ENCODE data around the gene FBLN1. TPM values are rescaled to one million over a fixed set of nuclear protein-coding genes. Genes with fewer than 3 reads are reported as not detected.

FBLN1 gene
- total and polyA plus RNA-seq, 2 donors: 700 to 1,381 TPM

DNA sequence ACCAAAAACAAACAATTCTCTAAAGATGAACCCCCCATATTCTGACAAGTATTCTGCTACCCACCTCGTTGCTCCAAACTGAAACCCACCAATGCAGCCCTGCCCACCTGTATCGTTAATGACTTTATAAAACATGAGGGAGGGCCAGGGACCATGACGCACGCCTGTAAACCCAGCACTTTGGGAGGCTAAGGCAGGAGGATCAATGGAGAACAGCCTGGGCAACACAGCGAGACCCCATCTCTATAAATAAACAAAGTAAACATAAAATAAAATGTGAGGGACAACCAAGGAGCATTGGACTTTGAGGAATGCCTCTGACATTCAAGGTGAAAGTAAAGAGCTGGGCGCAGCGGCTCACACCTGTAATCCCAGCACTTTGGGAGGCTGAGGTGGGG, 129.2 kb downstream of the FBLN1 start:
- Histone ChIP-seq H3K4me3 (ENCODE audit: low read depth, low read length) (no peak overlapping the region), H3K36me3 (ENCODE audit: insufficient read depth) (no peaks in the 10 kb centered on the region), H3K27ac (ENCODE audit: low read depth) (no peak overlapping the region), H3K4me1 (ENCODE audit: insufficient read depth) (no peaks in the 10 kb centered on the region)
- DNase-seq (ENCODE audit: extremely low spot score): no peak
- WGBS: 86% methylated on average over 7 of the region's 7 CpGs

DNA sequence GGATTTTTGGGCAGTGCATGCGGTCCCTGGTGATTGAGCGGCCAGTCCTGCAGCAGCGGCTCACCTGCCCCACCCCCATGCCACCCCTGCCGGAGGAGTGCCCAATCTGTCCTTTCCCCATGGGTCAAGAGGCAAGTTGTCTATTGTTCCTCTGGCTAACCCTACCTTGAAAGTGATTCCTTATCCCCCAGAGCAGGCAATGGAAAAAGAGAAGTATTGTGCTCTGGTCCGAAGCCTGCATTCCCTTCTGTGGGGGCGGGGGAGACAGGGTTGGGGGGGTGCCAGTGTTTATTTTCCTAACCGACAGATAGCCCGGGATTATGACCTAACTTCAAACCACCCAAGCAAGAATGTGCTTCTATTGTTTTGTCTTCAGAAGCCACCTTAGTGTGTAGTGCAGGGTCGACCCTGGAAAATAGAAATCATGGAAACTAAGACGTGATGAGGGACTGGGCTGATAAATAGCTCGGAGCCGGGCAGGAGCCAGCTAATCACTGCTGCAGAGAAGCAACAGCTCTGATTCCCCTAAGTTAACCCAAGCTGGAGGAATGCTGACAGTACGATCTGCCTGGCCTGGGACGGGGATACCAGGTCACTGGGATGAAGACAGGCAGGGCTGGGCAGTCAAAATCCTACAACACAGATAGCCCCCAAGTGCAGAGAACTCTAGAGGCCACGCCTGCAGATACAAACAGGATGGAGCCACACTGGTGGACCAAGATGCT, 130.3 kb downstream of the FBLN1 start:
- H3K36me3 ChIP-seq (ENCODE audit: insufficient read depth): no peaks in the 10 kb centered on the region
- DNase-seq (ENCODE audit: extremely low spot score): no peak
- H3K4me3 ChIP-seq (ENCODE audit: low read depth, low read length): no peak overlapping the region
- 14% methylated on average over 15 of the region's 15 CpGs for WGBS
- H3K4me1 ChIP-seq (ENCODE audit: insufficient read depth): no peaks in the 10 kb centered on the region
- no peak overlapping the region for H3K27ac ChIP-seq (ENCODE audit: low read depth)

DNA sequence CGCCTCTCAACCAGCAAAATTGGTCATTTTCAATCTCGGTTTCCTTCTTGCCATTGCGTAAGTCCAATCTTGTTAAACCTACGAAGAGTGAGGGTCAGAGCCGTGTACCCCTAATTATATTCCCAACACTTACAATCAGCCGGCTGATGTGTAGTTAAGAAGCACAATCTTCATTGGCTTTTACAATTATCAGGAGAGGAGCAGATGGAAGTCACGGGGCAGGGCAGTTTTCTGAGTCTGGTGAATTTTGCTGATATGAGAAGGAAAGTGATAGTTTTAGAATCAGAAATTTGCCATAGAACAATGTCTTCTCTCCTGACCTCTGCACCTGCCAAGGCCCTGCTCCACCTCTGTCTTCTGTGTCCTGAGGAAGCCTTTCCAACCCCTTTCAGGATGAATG, 134.0 kb downstream of the FBLN1 start:
- no peaks in the 10 kb centered on the region for H3K36me3 ChIP-seq (ENCODE audit: insufficient read depth)
- H3K4me3 ChIP-seq (ENCODE audit: low read depth, low read length): no peak overlapping the region
- no peaks in the 10 kb centered on the region for H3K4me1 ChIP-seq (ENCODE audit: insufficient read depth)
- 86% methylated on average over 7 of the region's 7 CpGs for WGBS
- H3K27ac ChIP-seq (ENCODE audit: low read depth): no peak overlapping the region
- DNase-seq (ENCODE audit: extremely low spot score): no peak

DNA sequence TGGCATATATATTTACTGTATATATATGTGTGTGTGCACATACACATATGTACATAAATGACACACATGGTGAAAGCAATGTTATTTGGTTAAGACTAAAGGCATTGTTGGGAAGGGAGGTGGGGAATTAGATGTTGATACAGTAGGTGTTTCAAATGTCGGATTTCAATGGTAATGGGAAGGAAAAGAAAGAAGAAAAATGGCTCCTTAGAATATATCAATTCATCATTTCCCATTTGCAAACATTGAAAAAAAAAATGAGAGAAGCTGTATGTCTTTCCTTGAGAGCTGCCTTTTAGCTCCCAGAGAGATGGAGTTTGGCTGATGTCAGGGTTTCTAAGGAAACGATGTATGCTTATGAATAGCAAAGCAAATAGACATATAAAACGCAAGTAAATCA, 135.5 kb downstream of the FBLN1 start:
- DNase-seq (ENCODE audit: extremely low spot score): no peak
- Histone ChIP-seq H3K4me3 (ENCODE audit: low read depth, low read length) (no peak overlapping the region), H3K27ac (ENCODE audit: low read depth) (no peak overlapping the region), H3K4me1 (ENCODE audit: insufficient read depth) (no peaks in the 10 kb centered on the region), H3K36me3 (ENCODE audit: insufficient read depth) (no peaks in the 10 kb centered on the region)
- WGBS: 82% methylated on average over 3 of the region's 3 CpGs

DNA sequence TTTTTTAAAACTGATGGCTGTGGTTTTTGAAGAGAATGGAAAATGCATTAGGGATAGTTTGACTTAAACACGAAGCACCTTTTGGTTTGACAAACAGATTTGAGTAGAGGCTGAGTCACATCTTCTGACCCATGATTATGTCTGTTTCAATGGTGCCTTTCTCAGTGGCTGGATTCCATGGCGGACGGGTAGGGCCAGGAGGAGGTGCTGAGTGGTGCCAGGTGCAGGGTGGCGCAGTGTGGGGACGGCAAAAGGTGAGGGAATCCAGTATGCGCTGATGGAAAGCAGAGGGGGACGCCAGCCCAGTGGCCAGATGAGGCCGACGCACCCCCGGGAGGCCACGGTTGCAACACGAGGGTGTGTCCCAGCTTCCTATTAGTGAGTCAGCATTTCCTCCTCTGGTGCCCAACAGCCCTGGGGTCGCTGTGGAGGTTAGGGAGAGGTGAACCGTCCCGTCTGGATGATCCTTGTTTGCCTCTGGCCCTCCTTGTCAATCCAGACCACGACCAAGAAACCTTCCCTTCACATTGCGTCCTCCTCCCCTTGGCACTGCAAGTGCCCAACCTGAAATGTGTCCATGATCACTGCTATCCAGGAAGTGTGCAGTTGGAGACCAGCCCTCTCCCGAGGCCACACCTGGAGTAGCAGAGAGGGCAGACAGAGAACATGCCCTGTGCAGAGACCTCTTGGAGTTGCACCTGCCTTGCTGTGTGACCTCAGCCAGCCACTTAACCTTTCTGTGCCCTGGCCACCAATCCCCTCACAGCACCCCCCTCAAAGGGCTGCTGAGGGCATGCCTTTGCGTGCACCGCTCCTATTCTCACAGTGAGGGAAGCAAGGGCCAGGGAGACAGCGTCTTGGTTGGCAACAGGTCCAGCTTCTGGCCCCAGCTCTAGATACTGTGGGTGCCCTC, 136.4 kb downstream of the FBLN1 start:
- no peak for DNase-seq (ENCODE audit: extremely low spot score)

DNA sequence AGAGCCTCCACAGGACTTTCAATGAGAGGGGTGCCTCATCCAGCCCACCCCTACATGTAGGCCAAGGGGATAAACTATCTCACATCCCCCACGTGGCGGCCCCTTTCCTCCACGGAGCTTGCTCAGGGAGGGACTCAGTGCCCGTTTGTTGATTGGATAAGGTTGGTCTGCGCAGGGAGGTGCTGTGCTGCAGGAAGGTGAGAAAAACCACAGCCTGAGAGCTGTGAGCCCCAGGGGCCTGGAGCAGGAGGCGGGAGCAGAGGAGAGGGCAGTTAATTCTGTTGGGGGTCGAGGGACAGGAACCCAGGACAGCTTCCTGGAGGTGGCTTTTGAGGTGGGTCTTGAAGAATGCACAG, 137.0 kb downstream of the FBLN1 start:
- Histone ChIP-seq H3K27ac (ENCODE audit: low read depth) (no peak overlapping the region), H3K4me3 (ENCODE audit: low read depth, low read length) (no peak overlapping the region), H3K4me1 (ENCODE audit: insufficient read depth) (no peaks in the 10 kb centered on the region), H3K36me3 (ENCODE audit: insufficient read depth) (no peaks in the 10 kb centered on the region)
- DNase-seq (ENCODE audit: extremely low spot score): no peak
- 46% methylated on average over 7 of the region's 7 CpGs for WGBS

More for the DNA sequence above, 136.4 kb downstream of the FBLN1 start:
- no peaks in the 10 kb centered on the region for H3K4me1 ChIP-seq (ENCODE audit: insufficient read depth)
- 48% methylated on average over 21 of the region's 21 CpGs for WGBS
- H3K4me3 ChIP-seq (ENCODE audit: low read depth, low read length): no peak overlapping the region
- no peaks in the 10 kb centered on the region for H3K36me3 ChIP-seq (ENCODE audit: insufficient read depth)
- peak overlapping the region; percentile 59 for H3K27ac ChIP-seq (ENCODE audit: low read depth)

DNA sequence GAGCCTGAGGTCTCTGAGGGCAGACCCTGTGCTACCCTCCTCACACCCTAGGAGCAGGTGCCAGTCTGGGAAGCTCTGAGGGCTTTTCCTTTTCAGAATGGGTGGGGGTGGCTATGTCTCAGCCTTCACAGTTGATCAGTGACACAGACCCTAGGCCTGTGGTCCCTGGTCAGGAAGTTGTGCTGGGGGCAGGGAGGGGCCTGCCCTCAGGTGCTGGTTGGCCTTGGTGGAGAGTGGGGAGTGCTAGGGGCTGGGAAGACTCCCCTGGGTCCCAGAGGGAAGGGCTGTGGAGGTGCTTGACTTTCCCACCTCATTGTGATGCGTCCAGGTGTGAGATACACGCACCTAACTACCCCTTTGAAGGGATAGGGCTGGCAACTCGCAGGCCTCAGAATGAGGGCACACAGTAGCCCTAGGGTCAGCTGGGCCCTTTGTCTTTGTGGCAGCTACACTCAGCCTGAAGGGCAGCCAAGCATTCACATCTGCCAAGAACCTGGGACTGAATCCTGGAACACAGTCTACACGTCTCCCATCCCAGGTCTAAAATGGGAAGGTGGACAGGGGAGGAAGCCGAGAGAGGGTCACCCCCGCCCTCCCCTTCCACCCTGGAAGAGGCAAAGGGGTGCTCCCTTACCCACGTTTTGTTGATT, 137.7 kb downstream of the FBLN1 start:
- no peak for DNase-seq (ENCODE audit: extremely low spot score)

DNA sequence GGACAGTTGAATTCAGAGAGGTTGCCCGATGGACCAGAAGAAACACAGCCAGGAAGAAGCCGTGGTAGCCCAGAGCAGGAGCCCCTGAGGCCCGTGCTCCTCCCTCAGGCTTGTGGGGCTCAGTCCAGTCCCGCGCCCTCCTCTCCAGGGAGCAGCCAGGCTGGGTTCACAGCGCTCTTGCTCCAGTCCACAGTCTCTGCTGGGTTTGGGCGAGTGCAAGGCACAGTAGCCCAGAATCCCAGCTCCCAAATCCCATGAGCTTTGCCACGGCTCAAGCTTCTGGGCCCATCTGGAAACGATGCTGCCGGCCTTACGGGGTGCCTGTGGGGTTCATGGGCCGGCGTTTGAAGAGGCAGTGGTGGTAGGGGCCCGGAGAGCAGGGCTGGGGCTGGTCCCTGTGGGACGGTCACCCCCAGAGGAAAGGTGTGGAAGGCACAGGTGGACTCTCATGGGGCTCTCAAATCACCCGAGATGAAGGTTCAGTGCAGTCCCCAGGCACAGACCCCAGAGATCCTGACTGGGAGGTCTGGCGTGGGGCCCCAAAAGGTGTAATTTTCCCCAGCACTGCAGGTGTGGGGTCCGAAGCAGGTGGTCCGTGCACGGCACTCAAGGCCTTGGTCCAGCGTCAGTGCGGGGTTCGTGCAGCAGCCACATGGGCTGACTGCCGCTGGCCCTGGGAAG, 138.4 kb downstream of the FBLN1 start:
- 89% methylated on average over 24 of the region's 24 CpGs for WGBS
- no peak overlapping the region for H3K4me3 ChIP-seq (ENCODE audit: low read depth, low read length)
- H3K4me1 ChIP-seq (ENCODE audit: insufficient read depth): no peaks in the 10 kb centered on the region
- DNase-seq (ENCODE audit: extremely low spot score): no peak
- no peak overlapping the region for H3K27ac ChIP-seq (ENCODE audit: low read depth)
- no peaks in the 10 kb centered on the region for H3K36me3 ChIP-seq (ENCODE audit: insufficient read depth)

More for the DNA sequence above, 137.7 kb downstream of the FBLN1 start:
- no peaks in the 10 kb centered on the region for H3K36me3 ChIP-seq (ENCODE audit: insufficient read depth)
- no peak overlapping the region for H3K4me3 ChIP-seq (ENCODE audit: low read depth, low read length)
- 70% methylated on average over 7 of the region's 7 CpGs for WGBS
- H3K27ac ChIP-seq (ENCODE audit: low read depth): no peak overlapping the region
- H3K4me1 ChIP-seq (ENCODE audit: insufficient read depth): no peaks in the 10 kb centered on the region

DNA sequence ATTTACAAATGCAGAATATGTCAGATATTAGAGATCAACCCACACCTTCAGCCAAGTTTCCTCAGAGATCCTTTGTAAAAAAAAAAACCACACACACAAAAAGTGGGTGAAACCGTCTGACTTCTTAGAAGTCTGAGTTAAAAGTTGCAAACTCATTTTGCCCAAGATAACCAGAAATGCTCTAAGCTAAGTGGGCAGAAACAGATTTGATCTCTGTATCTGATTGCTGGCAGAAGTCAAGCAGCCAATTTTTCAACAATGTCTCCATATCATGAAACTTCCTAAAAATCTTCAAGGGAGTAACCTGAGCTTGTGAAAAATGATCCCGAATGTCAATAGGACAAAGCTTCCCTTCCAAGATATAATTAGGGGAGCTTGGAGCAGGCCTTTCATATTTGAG, 140.3 kb downstream of the FBLN1 start:
- H3K4me3 ChIP-seq (ENCODE audit: low read depth, low read length): no peak overlapping the region
- no peak for DNase-seq (ENCODE audit: extremely low spot score)

DNA sequence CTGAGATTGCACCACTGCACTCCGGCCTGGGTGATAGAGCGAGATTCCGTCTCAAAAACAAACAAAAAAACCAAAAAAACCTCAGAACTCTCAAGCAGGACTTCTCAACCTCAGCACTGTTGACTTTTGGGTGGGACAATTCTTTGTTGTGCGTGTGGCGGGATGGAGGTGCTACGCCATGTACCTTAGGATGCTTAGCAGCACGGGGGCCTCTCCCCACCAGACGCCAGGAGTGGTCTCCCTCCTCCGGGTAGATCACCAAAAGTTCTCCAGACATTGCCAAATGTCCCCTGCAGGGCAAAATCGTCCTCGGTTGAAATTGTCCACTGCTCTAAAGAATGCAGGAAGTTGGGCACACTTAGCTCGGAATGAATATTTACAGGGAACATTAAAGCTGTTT, 142.0 kb downstream of the FBLN1 start:
- Histone ChIP-seq H3K36me3 (ENCODE audit: insufficient read depth) (no peaks in the 10 kb centered on the region), H3K4me1 (ENCODE audit: insufficient read depth) (no peaks in the 10 kb centered on the region), H3K4me3 (ENCODE audit: low read depth, low read length) (no peak overlapping the region), H3K27ac (ENCODE audit: low read depth) (no peak overlapping the region)
- DNase-seq (ENCODE audit: extremely low spot score): no peak
- WGBS: 78% methylated on average over 12 of the region's 12 CpGs

More for the DNA sequence above, 140.3 kb downstream of the FBLN1 start:
- Histone ChIP-seq H3K36me3 (ENCODE audit: insufficient read depth) (no peaks in the 10 kb centered on the region), H3K27ac (ENCODE audit: low read depth) (no peak overlapping the region), H3K4me1 (ENCODE audit: insufficient read depth) (no peaks in the 10 kb centered on the region)
- 28% methylated on average over 2 of the region's 2 CpGs for WGBS

DNA sequence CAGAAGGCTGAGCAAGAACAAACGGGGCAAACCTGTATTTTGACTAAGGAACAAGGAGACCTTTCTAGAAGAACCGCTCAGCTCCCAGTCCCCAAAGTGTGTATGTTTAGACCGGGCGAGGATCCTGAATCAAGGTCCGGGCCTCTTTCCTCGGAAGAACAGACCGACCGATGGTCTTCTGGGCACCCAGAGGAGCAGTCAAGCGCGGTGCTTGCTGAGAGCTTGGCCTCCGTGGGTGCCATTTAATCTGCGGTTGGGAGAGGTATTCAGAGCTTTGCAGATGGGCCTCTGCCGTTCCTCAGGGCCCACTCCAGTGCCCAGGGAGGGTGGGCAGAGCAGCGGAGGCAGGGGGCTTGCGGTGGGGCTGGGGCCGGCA, 142.5 kb downstream of the FBLN1 start:
- no peak for DNase-seq (ENCODE audit: extremely low spot score)
- Histone ChIP-seq H3K4me1 (ENCODE audit: insufficient read depth) (no peaks in the 10 kb centered on the region), H3K4me3 (ENCODE audit: low read depth, low read length) (no peak overlapping the region), H3K36me3 (ENCODE audit: insufficient read depth) (no peaks in the 10 kb centered on the region), H3K27ac (ENCODE audit: low read depth) (no peak overlapping the region)
- WGBS: 34% methylated on average over 16 of the region's 16 CpGs

DNA sequence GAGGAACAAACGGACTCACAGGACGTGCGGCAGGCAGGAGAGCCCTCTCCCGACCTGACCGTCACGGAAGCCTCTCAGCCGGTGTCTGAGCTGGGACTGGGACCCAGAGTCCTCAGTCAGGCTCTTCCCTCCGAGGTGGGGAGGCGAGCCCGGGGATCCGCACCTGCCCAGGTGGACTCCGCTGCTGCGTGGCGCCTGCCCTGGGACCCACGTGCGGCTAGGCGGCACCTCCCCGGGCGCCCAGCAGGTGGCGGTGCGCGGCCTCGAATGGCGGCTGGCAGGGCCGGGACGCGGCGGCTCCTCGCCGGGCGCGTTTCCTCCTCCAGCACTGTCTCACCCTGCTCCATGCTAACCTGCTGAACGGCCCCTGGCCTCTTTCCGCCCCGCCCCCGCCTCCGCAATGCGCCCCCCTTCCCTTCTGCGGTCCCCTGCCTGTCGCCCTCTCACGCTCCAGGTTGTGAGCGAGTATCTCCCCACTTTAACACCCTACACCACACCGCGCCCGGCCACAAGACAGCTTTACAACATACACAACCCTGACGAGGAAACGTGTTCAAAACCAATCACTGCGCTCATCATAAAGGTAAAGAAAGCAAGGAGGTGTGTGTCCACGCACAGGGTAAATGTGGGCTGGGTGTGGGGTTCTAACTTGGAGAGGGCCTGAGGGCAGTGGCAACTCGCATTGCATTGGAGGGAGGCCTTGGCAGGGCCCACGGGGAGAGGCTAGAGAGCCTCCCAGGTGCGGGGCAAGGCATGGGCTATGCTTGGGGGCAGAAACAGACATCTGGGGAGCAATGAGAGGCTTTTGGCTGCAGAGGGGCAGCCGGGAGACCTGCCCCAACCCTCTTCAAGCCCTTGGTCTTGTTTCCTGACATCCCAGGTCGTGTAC, 143.1 kb downstream of the FBLN1 start:
- 21% methylated on average over 54 of the region's 54 CpGs for WGBS
- H3K36me3 ChIP-seq (ENCODE audit: insufficient read depth): no peaks in the 10 kb centered on the region
- no peak overlapping the region for H3K27ac ChIP-seq (ENCODE audit: low read depth)
- no peaks in the 10 kb centered on the region for H3K4me1 ChIP-seq (ENCODE audit: insufficient read depth)
- DNase-seq (ENCODE audit: extremely low spot score): no peak
- no peak overlapping the region for H3K4me3 ChIP-seq (ENCODE audit: low read depth, low read length)
